PC-3 (cell line): ENCODE data around the gene SPSB1.

ENCODE experiments used
- EZH2phosphoT487 ChIP-seq: fragments of 300-600 bp; sonication (generic); IDR thresholded peaks from 2 replicates; pipeline ENCODE4 v1.6.1; 2018; ENCODE audit warnings: mild to moderate bottlenecking, antibody characterized with exemption, low read length, borderline replicate concordance
- TF ChIP-seq, protein P1 (sequence below): fragments of 300-600 bp; sonication (generic); conservative IDR thresholded peaks from 2 replicates; pipeline ENCODE4 v1.5.1; 2017; ENCODE audit warnings: antibody characterized with exemption, low read depth, mild to moderate bottlenecking, low read length

GRCh38 chr1:9245230-9245619, 47.5 kb upstream of the SPSB1 start:
- TF ChIP-seq, protein P1, sequence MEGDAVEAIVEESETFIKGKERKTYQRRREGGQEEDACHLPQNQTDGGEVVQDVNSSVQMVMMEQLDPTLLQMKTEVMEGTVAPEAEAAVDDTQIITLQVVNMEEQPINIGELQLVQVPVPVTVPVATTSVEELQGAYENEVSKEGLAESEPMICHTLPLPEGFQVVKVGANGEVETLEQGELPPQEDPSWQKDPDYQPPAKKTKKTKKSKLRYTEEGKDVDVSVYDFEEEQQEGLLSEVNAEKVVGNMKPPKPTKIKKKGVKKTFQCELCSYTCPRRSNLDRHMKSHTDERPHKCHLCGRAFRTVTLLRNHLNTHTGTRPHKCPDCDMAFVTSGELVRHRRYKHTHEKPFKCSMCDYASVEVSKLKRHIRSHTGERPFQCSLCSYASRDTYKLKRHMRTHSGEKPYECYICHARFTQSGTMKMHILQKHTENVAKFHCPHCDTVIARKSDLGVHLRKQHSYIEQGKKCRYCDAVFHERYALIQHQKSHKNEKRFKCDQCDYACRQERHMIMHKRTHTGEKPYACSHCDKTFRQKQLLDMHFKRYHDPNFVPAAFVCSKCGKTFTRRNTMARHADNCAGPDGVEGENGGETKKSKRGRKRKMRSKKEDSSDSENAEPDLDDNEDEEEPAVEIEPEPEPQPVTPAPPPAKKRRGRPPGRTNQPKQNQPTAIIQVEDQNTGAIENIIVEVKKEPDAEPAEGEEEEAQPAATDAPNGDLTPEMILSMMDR, result no peak
- no peak for TF ChIP-seq EZH2phosphoT487
